Colonic mucosa (tissue), 4 donors: Measurements from ENCODE around the gene DCT. TPM values are rescaled to one million over a fixed set of nuclear protein-coding genes. Genes with fewer than 3 reads are reported as not detected.
A peak's percentile ranks its signal among the peaks of the same experiment; 100 is the strongest.

ENCODE experiments used
- DNase-seq: peaks from one replicate; pipeline ENCODE4 v3.0.0-alpha.2; 2020
- H3K27ac ChIP-seq: fragments of 200-600 bp; one replicate; pipeline ENCODE4 v1.8.0; 2021
- H3K27me3 ChIP-seq: fragments of 200-600 bp; one replicate; pipeline ENCODE4 v1.8.0; 2021
- H3K36me3 ChIP-seq: fragments of 200-600 bp; one replicate; pipeline ENCODE4 v1.8.0; 2021
- H3K4me1 ChIP-seq: fragments of 200-600 bp; one replicate; pipeline ENCODE4 v1.8.0; 2021; ENCODE audit warnings: mild to moderate bottlenecking
- H3K4me3 ChIP-seq: fragments of 200-600 bp; one replicate; pipeline ENCODE4 v1.8.0; 2021
- H3K9ac ChIP-seq, 2 donors: one replicate each; pipeline ENCODE4 v1.7.0; 2013; ENCODE audit warnings: control low read depth in 2 of 2, low read depth in 2 of 2, low read length in 2 of 2
- H3K9me3 ChIP-seq: fragments of 200-600 bp; one replicate; pipeline ENCODE4 v1.8.0; 2021
- CTCF ChIP-seq: fragments of 200-600 bp; IDR thresholded peaks from one replicate; pipeline ENCODE4 v1.8.0; 2022; ENCODE audit warnings: antibody characterized with exemption, mild to moderate bottlenecking
- intact Hi-C: fragments of 100-400 bp; cut with DNase I; formaldehyde crosslinking; loops from one replicate; pipeline ENCODE4 v1.14.1; 2022
- total RNA-seq, 2 donors: library from RNA; stranded (reverse); fragmentation: NEBNext Ultra II Directional in 1 of 2; extraction: Animal tissue kit (Norgen Biotek cat#: 25700) in 1 of 2; gene quantifications; one replicate each; pipeline ENCODE4 v1.2.1, GENCODE V29; 2021
- donor health status: healthy.
- donor health status: DM: no; HTN: no; CAD: no.
- donor health status: DM: no; HTN: no; CAD: no.

The DCT gene
- total RNA-seq, 2 donors from 2014 or later, result 0.11 TPM; not detected in 1

GRCh38 chr13:94455414-94455813 lies 24.1 kb downstream of the DCT start:
- intact Hi-C loops, result no loop called here
- DNase-seq, result no peak
- Histone ChIP-seq H3K36me3 (no peaks in the 10 kb centered on the region), H3K9ac (no peak overlapping the region), H3K4me1 (no peaks in the 10 kb centered on the region), H3K9me3 (no peaks in the 10 kb centered on the region), H3K27me3 (no peaks in the 10 kb centered on the region), H3K4me3 (no peak overlapping the region), H3K27ac (no peak overlapping the region)
- no peak for TF ChIP-seq CTCF

GRCh38 chr13:94454906-94455305 lies 24.6 kb downstream of the DCT start:
- no peak overlapping the region for H3K9ac ChIP-seq
- DNase-seq, result no peak
- H3K4me1 ChIP-seq, result no peaks in the 10 kb centered on the region
- no peak for TF ChIP-seq CTCF
- no peak overlapping the region for H3K27ac ChIP-seq
- intact Hi-C loops, result no loop called here
- H3K27me3 ChIP-seq, result no peaks in the 10 kb centered on the region
- no peaks in the 10 kb centered on the region for H3K9me3 ChIP-seq
- H3K4me3 ChIP-seq, result no peak overlapping the region
- no peaks in the 10 kb centered on the region for H3K36me3 ChIP-seq

GRCh38 chr13:94454334-94454733 lies 25.1 kb downstream of the DCT start:
- Histone ChIP-seq H3K27ac (no peak overlapping the region), H3K4me1 (no peaks in the 10 kb centered on the region), H3K9me3 (no peaks in the 10 kb centered on the region), H3K4me3 (no peak overlapping the region), H3K27me3 (no peaks in the 10 kb centered on the region), H3K36me3 (no peaks in the 10 kb centered on the region), H3K9ac (no peak overlapping the region)
- intact Hi-C loops, result no loop called here
- no peak for DNase-seq
- TF ChIP-seq CTCF, result no peak

- H3K27ac ChIP-seq, result no peak overlapping the region
- H3K4me1 ChIP-seq, result no peaks in the 10 kb centered on the region
- H3K27me3 ChIP-seq, result no peaks in the 10 kb centered on the region
- H3K9ac ChIP-seq, result no peak overlapping the region
- no peak for DNase-seq
- H3K36me3 ChIP-seq, result no peaks in the 10 kb centered on the region
- no peaks in the 10 kb centered on the region for H3K9me3 ChIP-seq
- no peak overlapping the region for H3K4me3 ChIP-seq
- intact Hi-C loops, result no loop called here
- no peak for TF ChIP-seq CTCF
Observed at GRCh38 chr13:94444826-94445225, 34.7 kb downstream of the DCT start.

GRCh38 chr13:94435604-94436226 lies 43.8 kb downstream of the DCT start:
- Histone ChIP-seq H3K4me3 (no peak overlapping the region), H3K9me3 (no peaks in the 10 kb centered on the region), H3K36me3 (no peaks in the 10 kb centered on the region), H3K27me3 (no peaks in the 10 kb centered on the region), H3K27ac (no peak overlapping the region), H3K4me1 (no peaks in the 10 kb centered on the region), H3K9ac (no peak overlapping the region)
- peak; percentile 51 for TF ChIP-seq CTCF
- intact Hi-C loops, result loop anchor here (5.0 to 10.0 kb wide), 2 partner anchors 109 to 182 kb away; no protein-coding TSS in a partner anchor
- DNase-seq, result no peak
